COR-L47 (cell line): ENCODE results near the gene SHC4.
"Not testable (repeated sequence)": the region's sequence is repeated elsewhere in the genome, so short reads cannot be mapped to it uniquely, and the experiment has no call there.

Source experiments
- DNase-seq: peaks from one replicate; lab custom pipeline; 2025; lab: John Stamatoyannopoulos, UW

Gene SHC4

GRCh38 chr15:48796521-48796920 is 167.2 kb downstream of the SHC4 start:
- no peak for DNase-seq

DNA sequence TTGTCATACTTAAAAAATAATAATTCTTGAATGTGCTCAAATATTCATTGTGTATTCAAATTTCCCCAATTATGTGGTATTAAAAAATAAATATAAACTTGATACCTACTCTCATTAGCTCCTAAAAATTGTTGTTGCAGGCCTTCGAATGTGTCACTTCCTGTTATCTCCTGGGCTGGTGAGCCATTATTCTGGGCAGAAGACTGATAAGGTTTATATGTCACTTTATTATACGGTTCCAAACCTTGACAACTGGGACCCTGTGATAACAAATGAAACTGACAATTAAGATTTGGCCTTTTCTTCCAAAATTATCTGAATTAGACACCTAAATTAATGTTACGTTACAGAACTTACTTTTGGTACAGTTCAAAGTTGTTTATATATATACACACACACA is 167.8 kb downstream of the SHC4 start:
- no peak for DNase-seq

DNA sequence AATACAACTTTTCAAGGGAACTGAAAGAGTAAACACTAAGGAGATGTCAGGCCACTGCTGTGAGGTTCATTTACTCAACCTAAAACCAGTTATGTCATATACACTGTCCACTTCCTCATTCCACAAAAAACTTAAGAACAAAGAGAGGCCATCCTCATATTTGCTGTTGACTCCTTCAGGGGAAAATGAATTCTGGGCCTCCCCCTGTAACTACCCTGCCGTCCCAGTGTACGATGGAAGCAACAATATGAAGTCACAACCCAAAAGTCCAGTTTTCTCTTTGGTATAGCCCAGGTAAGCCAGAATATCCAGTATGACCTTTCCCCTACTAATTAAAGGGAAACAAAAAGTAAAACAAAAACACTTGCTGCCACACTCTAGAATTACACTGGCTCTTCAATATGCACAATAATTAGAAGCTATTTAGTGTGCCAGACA is 169.0 kb downstream of the SHC4 start:
- DNase-seq, result no peak

DNA sequence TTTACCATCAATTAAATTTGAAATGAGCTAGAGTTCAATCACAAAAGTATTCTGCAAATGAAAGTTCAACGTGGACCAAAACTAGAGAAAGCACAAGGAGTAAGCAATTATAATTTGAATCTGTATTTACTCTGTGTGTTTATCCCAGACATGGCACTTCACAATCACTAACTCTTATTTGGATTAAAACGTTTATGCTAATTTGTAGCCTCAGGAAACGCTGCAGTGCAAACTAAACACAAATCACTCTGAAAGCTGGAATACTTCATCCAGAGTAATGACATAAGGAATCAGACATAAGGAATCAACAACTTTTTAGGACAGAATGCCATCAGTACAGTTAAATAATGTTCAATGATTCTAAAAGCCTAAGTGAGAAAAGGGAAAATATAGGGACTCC is 171.3 kb downstream of the SHC4 start:
- no peak for DNase-seq

DNA sequence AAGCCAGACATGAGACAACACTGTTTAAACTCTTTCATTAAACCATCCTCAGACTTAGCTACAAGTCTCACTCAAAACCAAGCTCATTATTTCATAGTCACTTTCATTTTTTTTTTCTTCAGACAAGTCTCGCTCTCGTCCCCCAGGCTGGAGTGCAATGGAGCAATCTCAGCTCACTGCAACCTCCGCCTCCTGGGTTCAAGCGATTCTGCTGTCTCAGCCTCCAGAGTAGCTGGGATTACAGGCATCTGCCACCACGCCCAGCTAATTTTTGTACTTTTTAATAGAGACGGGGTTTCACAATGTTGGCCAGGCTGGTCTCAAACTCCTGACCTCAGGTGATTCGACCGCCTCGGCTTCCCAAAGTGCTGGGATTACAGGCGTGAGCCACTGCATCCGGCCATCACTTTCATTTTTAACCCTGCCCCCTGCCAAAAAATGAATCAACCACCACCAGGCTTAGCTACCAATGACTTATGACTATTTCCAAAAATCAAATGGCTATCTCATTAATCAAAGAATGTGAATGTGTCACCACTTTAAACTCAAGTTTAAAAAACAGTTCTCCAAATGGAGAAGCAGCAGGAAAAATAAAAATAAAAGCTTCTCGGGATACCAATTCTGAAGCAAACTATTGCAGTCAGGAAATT is 173.1 kb downstream of the SHC4 start:
- DNase-seq, result not testable (repeated sequence)

DNA sequence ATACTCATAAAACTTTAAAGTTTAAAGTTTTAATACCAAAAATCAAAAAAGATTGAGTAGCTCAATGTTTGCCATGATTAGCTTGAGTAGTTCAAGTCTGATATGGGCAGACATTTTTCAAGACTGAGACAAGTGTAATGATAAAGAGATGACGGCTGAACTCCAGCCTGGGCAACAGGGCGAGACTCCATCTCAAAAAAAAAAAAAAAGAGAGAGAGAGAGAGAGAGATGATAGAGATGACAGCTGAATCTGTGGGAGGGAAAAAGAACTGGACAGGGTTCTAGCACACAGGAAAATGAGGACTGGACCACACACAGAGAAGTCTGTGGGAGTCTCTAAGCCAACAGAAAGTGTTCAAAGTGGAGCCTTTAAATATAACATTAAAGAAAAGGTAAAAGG is 178.0 kb downstream of the SHC4 start:
- no peak for DNase-seq

GRCh38 chr15:48785195-48785594 is 178.5 kb downstream of the SHC4 start:
- no peak for DNase-seq

DNA sequence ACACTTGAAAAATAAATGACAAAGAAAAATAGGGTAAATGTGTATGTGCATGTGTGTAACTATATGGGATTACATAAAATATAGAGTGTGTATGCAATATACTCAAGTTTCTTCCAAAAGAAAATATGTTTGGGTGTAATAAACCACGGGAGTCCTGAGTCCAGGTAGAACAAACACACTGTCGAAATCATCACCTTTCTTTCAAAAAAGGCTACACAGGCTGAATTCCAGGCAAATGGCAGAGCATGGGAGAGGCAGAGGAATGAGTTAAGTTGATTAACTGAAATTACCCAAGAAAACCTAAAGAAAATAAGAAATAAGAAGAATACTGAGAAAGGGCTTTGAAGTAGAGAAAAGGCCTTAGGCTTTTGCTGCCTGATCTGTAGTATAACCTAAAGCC is 179.0 kb downstream of the SHC4 start:
- DNase-seq, result no peak

DNA sequence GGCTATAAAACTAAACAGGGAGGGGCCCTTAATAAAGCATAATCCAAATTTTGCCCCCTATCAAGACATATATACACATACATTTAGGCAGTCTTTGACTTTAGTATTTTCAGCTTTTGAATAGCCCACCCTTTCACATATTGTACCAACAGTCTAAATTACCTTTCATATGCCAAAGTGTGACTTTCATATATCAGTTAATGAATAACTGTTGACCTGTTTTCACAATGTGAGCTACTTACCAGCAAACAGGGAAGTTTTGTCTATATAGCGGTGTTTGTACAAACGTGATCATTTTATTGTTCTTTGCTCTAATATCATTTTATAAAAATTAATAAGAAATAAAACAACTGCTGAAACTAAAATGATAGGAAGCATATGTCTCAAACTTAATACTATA is 180.8 kb downstream of the SHC4 start:
- no peak for DNase-seq

GRCh38 chr15:48781481-48782081 is 182.1 kb downstream of the SHC4 start:
- DNase-seq, result no peak

DNA sequence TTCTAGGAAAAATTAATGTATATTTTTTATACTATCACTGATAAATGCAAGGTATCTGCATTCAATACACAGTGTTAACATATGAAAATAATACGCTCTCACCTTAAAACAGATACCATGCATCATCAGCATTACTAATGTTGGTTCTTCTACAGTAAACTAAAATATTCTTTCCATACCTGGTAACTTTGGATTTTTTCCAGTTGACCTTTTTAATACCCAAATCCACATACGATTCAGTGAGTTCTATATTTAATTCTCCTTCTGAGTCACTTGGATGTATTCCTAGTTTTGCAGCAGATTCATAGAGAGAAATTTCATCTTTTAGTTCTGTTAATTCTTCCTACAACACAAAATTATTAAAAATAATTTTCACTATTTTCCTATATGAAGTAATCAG is 182.7 kb downstream of the SHC4 start:
- DNase-seq, result no peak

DNA sequence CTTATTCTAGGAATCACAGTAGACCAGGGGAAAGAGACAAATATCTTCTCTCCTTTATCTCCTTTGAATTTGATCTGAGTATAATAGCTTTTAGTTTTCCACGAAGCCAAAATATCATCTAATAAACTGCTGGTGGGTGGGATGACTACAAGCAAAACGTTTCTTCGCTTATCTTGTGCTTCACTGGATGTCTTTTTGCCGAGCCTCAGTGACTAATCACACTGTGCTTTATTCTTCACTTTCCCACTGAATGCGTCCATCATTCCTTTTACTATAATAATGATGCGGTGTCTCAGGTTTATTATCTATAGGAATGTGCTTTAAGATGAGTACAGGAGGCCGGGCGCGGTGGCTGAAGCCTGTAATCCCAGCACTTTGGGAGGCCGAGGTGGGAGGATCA is 185.4 kb downstream of the SHC4 start:
- no peak for DNase-seq

DNA sequence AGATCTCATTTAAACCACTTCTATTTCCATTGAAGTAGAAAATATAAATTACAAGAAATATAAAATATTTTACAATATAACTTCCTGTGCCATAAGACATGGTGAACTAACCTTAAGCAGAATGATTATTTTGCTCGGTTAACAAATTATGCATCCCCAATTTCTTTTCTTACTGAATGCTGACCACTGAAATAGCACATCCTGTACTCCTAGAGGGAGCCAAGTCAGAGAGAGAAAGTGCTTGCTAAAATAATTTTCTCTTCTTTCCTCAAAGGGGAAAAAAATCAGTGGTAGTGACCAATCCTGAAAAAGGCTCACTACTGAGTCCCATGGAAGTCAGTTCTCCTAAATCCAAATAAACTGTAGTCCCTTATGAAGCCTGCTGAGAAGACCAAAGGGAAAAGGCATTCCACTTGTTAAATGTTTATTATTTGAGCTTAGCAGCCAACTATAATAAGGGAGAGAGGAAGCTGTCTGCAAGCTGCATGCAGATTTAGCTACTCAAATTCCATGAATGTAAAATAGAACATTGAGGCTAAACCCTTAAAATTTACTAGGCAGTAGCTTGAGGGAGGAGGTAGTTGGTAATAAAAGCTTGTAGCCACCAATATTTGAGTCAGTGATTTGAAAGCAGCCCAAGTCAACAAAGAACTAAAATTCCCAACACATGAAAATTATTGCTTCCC is 185.9 kb downstream of the SHC4 start:
- DNase-seq, result no peak

GRCh38 chr15:48775546-48775945 is 188.2 kb downstream of the SHC4 start:
- DNase-seq, result no peak

DNA sequence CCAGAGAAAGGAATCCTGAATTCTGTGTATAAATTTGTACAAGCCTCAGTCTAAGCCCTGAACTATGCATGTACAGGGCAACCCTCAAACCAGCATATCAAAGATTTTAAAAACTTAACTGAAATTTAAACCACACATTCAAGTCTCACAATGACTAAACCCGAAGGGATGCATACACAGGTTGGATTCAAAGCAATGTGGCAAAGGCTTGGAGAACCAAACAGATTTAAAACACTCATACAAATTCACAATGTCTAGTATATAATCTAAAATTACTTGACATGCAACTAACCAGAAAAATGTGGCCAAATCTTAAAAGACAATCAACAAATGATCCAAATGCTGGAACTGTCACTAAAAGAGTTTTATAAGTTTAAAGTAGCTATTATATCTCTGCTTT is 189.2 kb downstream of the SHC4 start:
- DNase-seq, result no peak
